Ascending aorta (tissue), 2 donors: ENCODE measurements around the gene TLR7. TPM values are rescaled to one million over a fixed set of nuclear protein-coding genes. Genes with fewer than 3 reads are reported as not detected.

Experiments
- DNase-seq, 2 donors: peaks; one replicate each; pipeline ENCODE4 v3.0.0-alpha.2; 2019; ENCODE audit warnings: low spot score in 2 of 2
- H3K27ac ChIP-seq, 2 donors: fragments of 200-600 bp; sonication (generic); one replicate each; pipeline ENCODE4 v1.5.1; 2016 to 2017; ENCODE audit warnings: mild to moderate bottlenecking in 1 of 2
- H3K27me3 ChIP-seq: fragments of 200-600 bp; sonication (generic); one replicate; pipeline ENCODE4 v1.5.1; 2017
- H3K36me3 ChIP-seq, 2 donors: fragments of 200-600 bp; sonication (generic); one replicate each; pipeline ENCODE4 v1.5.1; 2016
- H3K4me1 ChIP-seq, 2 donors: fragments of 200-600 bp; sonication (generic); one replicate each; pipeline ENCODE4 v1.5.1; 2016 to 2017; ENCODE audit warnings: mild to moderate bottlenecking in 1 of 2
- H3K4me3 ChIP-seq, 2 donors: fragments of 200-600 bp; sonication (generic); one replicate each; pipeline ENCODE4 v1.5.1; 2016 to 2017; ENCODE audit warnings: mild to moderate bottlenecking in 1 of 2
- H3K9me3 ChIP-seq, 2 donors: fragments of 200-600 bp; sonication (generic); one replicate each; pipeline ENCODE4 v1.5.1; 2016
- intact Hi-C: fragments of 100-400 bp; cut with DNase I; formaldehyde crosslinking; loops from one replicate; pipeline ENCODE4 v1.15.1; 2023
- total RNA-seq: library from RNA; depleted of rRNA; stranded (reverse); fragments of >200 nt; gene quantifications from one replicate; pipeline ENCODE4 v1.1.0, GENCODE V29; 2016
- TF ChIP-seq, protein P1 (sequence below), 3 experiments: fragments of 200-600 bp in 2 of 3; fragments of 450-650 bp in 1 of 3; sonication (generic) in 2 of 3; IDR thresholded peaks; one replicate each; pipeline ENCODE4 v1.5.1; 2016 to 2019; ENCODE audit warnings: antibody characterized with exemption in 3 of 3, mild to moderate bottlenecking in 1 of 3, moderate library complexity in 1 of 3

TLR7 gene
- total RNA-seq, 1 donor from 2014 or later, result not detected

DNA sequence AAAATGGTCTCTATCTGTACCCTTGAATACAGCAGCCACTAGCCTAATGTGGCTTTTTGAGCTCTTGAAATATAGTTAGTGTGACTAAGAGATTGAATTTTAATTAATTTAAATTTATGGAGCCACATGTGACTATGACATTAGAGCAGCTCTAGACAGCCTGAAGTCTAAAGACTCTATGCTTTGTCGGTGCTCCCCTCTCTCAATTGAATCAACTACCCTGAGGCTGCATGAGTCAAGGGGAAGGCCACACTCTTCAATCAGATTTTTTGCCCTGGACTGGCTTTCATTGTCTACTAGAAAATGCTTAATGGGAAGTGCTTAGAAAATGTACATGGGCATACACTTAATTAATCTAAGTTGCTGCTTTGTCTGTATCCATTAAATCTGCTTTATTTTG, 11.7 kb downstream of the TLR7 start:
- no peak for DNase-seq
- Histone ChIP-seq H3K27me3 (no peaks in the 10 kb centered on the region), H3K36me3 (no peaks in the 10 kb centered on the region), H3K4me3 (no peak overlapping the region), H3K9me3 (no peaks in the 10 kb centered on the region), H3K4me1 (no peaks in the 10 kb centered on the region), H3K27ac (no peak overlapping the region)
- intact Hi-C loops, result no loop called here
- TF ChIP-seq, protein P1, sequence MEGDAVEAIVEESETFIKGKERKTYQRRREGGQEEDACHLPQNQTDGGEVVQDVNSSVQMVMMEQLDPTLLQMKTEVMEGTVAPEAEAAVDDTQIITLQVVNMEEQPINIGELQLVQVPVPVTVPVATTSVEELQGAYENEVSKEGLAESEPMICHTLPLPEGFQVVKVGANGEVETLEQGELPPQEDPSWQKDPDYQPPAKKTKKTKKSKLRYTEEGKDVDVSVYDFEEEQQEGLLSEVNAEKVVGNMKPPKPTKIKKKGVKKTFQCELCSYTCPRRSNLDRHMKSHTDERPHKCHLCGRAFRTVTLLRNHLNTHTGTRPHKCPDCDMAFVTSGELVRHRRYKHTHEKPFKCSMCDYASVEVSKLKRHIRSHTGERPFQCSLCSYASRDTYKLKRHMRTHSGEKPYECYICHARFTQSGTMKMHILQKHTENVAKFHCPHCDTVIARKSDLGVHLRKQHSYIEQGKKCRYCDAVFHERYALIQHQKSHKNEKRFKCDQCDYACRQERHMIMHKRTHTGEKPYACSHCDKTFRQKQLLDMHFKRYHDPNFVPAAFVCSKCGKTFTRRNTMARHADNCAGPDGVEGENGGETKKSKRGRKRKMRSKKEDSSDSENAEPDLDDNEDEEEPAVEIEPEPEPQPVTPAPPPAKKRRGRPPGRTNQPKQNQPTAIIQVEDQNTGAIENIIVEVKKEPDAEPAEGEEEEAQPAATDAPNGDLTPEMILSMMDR (IDR thresholded peaks at IDR 0.05), result no peak

DNA sequence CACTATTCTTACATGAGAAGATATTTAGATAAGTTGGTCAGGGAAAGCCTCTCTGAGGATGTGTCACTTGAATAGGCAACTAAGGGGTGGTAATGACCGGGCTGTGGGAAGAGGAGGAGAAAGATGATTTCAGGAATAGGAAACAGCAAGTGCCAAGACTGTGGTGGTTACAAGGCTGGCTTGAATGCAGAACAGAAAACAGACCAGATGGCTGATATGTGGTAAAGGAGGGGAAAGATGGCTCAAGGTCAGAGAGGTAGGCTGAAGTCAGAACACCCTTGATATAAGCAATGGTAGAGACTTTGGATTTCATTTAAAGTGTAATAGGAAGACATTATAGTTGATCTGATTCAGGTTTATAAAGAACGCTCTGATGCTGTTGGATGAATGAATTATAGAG, 15.0 kb downstream of the TLR7 start:
- TF ChIP-seq, protein P1 (IDR thresholded peaks at IDR 0.05), result no peak
- Histone ChIP-seq H3K27me3 (no peaks in the 10 kb centered on the region), H3K36me3 (no peaks in the 10 kb centered on the region), H3K4me1 (no peaks in the 10 kb centered on the region), H3K27ac (no peak overlapping the region), H3K4me3 (no peak overlapping the region), H3K9me3 (no peaks in the 10 kb centered on the region)
- intact Hi-C loops, result no loop called here
- no peak for DNase-seq

DNA sequence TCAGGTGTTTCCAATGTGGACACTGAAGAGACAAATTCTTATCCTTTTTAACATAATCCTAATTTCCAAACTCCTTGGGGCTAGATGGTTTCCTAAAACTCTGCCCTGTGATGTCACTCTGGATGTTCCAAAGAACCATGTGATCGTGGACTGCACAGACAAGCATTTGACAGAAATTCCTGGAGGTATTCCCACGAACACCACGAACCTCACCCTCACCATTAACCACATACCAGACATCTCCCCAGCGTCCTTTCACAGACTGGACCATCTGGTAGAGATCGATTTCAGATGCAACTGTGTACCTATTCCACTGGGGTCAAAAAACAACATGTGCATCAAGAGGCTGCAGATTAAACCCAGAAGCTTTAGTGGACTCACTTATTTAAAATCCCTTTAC, 18.6 kb downstream of the TLR7 start:
- Histone ChIP-seq H3K4me1 (no peaks in the 10 kb centered on the region), H3K36me3 (no peaks in the 10 kb centered on the region), H3K27me3 (no peaks in the 10 kb centered on the region), H3K4me3 (no peak overlapping the region), H3K9me3 (no peaks in the 10 kb centered on the region), H3K27ac (no peak overlapping the region)
- no peak for DNase-seq
- intact Hi-C loops, result no loop called here
- TF ChIP-seq, protein P1 (IDR thresholded peaks at IDR 0.05), result no peak

DNA sequence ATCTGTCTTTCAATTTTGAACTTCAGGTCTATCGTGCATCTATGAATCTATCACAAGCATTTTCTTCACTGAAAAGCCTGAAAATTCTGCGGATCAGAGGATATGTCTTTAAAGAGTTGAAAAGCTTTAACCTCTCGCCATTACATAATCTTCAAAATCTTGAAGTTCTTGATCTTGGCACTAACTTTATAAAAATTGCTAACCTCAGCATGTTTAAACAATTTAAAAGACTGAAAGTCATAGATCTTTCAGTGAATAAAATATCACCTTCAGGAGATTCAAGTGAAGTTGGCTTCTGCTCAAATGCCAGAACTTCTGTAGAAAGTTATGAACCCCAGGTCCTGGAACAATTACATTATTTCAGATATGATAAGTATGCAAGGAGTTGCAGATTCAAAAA, 19.7 kb downstream of the TLR7 start:
- H3K36me3 ChIP-seq, result no peaks in the 10 kb centered on the region
- no peaks in the 10 kb centered on the region for H3K27me3 ChIP-seq
- no peak for DNase-seq
- TF ChIP-seq, protein P1 (IDR thresholded peaks at IDR 0.05), result no peak
- H3K9me3 ChIP-seq, result no peaks in the 10 kb centered on the region
- no peaks in the 10 kb centered on the region for H3K4me1 ChIP-seq
- intact Hi-C loops, result no loop called here
- no peak overlapping the region for H3K27ac ChIP-seq
- H3K4me3 ChIP-seq, result no peak overlapping the region

DNA sequence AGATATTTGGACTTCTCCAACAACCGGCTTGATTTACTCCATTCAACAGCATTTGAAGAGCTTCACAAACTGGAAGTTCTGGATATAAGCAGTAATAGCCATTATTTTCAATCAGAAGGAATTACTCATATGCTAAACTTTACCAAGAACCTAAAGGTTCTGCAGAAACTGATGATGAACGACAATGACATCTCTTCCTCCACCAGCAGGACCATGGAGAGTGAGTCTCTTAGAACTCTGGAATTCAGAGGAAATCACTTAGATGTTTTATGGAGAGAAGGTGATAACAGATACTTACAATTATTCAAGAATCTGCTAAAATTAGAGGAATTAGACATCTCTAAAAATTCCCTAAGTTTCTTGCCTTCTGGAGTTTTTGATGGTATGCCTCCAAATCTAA, 20.3 kb downstream of the TLR7 start:
- no peak for DNase-seq
- intact Hi-C loops, result no loop called here
- H3K27me3 ChIP-seq, result no peaks in the 10 kb centered on the region
- no peaks in the 10 kb centered on the region for H3K9me3 ChIP-seq
- H3K36me3 ChIP-seq, result no peaks in the 10 kb centered on the region
- H3K4me1 ChIP-seq, result no peaks in the 10 kb centered on the region
- no peak overlapping the region for H3K27ac ChIP-seq
- TF ChIP-seq, protein P1 (IDR thresholded peaks at IDR 0.05), result no peak
- no peak overlapping the region for H3K4me3 ChIP-seq

DNA sequence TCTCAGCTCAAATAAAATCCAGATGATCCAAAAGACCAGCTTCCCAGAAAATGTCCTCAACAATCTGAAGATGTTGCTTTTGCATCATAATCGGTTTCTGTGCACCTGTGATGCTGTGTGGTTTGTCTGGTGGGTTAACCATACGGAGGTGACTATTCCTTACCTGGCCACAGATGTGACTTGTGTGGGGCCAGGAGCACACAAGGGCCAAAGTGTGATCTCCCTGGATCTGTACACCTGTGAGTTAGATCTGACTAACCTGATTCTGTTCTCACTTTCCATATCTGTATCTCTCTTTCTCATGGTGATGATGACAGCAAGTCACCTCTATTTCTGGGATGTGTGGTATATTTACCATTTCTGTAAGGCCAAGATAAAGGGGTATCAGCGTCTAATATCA, 20.9 kb downstream of the TLR7 start:
- TF ChIP-seq, protein P1 (IDR thresholded peaks at IDR 0.05), result no peak
- H3K4me3 ChIP-seq, result no peak overlapping the region
- no peak for DNase-seq
- H3K27ac ChIP-seq, result no peak overlapping the region
- intact Hi-C loops, result no loop called here
- no peaks in the 10 kb centered on the region for H3K36me3 ChIP-seq
- no peaks in the 10 kb centered on the region for H3K9me3 ChIP-seq
- no peaks in the 10 kb centered on the region for H3K27me3 ChIP-seq
- H3K4me1 ChIP-seq, result no peaks in the 10 kb centered on the region
